Measurements from ENCODE around the gene ARID2.

ARID2 gene

GRCh38 chr12:45938566-45938965, 209.1 kb downstream of the ARID2 start:
- no peak for DNase-seq (ENCODE audit: low read depth, low spot score)

DNA sequence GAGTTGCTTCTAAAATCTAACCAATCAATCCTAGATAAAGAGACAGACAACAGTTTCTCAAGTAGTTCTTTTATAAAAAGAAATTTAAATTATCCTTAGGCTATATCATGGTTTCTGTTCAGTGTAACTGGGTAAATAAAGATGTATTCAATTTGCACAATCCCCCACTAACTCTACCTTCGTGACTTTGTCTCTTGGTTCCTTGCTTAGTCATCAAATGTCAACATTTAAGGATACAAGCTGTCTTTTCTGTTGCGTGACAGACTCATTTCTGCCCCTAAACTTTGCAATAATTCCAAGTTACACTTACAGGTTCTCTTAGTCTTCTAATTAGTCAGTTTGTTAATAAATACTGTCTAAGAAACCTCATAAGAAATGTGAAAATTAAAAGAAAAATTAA, 210.3 kb downstream of the ARID2 start:
- no peak for DNase-seq (ENCODE audit: low read depth, low spot score)

GRCh38 chr12:45944771-45945170, 215.3 kb downstream of the ARID2 start:
- DNase-seq (ENCODE audit: low read depth, low spot score): no peak

- no peak for DNase-seq (ENCODE audit: low read depth, low spot score)
Observed at GRCh38 chr12:45946435-45946834, 216.9 kb downstream of the ARID2 start.

GRCh38 chr12:45948546-45948945, 219.0 kb downstream of the ARID2 start:
- no peak for DNase-seq (ENCODE audit: low read depth, low spot score)
